Choroid plexus epithelial cell (primary cell): Measurements from ENCODE around the gene MYG1.

Source experiments
- DNase-seq: peaks from one replicate; pipeline ENCODE4 v3.0.0-alpha.2; 2010; ENCODE audit warnings: low read depth
- H3K4me3 ChIP-seq: 2 replicates; pipeline ENCODE4 v1.5.1; 2011; ENCODE audit warnings: low read depth, mild to moderate bottlenecking, control low read depth, low read length, moderate library complexity
- TF ChIP-seq, protein P1 (sequence below): conservative IDR thresholded peaks from 2 replicates; pipeline ENCODE4 v1.5.1; 2011; ENCODE audit warnings: low read depth, mild to moderate bottlenecking, control low read depth, inconsistent platforms, low read length, moderate library complexity

MYG1 gene

DNA sequence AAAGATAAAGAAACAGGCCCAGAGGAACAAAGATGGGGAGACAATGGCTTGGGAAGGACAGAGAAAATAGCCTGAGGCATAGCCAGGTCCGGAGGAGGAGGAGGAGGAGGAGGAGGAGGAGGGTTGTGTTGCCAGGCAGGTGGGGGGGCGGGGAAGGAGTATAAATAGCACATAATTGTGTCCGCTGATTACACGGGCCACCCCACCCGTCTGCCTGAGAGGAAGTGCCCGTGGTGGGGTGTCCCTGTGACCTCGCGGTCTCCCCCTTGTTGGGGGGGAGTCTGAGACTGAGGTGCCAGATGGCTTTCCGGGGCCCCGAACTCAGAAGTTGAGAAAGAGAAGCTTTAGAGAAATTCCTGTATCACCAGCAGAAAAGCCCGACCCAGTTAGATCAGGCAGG, 38.5 kb downstream of the MYG1 start:
- no peak for DNase-seq
- TF ChIP-seq, protein P1, sequence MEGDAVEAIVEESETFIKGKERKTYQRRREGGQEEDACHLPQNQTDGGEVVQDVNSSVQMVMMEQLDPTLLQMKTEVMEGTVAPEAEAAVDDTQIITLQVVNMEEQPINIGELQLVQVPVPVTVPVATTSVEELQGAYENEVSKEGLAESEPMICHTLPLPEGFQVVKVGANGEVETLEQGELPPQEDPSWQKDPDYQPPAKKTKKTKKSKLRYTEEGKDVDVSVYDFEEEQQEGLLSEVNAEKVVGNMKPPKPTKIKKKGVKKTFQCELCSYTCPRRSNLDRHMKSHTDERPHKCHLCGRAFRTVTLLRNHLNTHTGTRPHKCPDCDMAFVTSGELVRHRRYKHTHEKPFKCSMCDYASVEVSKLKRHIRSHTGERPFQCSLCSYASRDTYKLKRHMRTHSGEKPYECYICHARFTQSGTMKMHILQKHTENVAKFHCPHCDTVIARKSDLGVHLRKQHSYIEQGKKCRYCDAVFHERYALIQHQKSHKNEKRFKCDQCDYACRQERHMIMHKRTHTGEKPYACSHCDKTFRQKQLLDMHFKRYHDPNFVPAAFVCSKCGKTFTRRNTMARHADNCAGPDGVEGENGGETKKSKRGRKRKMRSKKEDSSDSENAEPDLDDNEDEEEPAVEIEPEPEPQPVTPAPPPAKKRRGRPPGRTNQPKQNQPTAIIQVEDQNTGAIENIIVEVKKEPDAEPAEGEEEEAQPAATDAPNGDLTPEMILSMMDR: no peak
- H3K4me3 ChIP-seq: no peak overlapping the region

DNA sequence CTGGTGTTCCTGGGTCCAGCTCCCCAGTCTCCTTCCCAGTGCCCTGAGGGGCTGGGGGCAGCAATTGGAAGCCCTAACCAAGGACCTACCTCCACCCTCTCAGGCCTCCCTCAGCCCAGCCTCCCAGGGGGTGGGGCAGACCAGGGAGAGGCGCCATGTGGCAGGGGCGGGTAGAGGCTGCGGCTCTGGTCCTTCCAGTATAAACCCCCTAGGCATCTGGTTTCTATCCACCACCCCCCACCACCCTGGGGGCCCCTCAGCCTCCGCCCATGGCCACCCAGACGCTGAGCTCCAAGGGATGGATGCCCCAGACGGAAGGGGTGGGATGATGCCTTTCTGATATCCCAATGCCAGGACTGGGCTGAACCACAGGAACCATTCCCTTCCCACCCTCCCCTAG, 39.4 kb downstream of the MYG1 start:
- no peak overlapping the region for H3K4me3 ChIP-seq
- no peak for DNase-seq
- TF ChIP-seq, protein P1: no peak

DNA sequence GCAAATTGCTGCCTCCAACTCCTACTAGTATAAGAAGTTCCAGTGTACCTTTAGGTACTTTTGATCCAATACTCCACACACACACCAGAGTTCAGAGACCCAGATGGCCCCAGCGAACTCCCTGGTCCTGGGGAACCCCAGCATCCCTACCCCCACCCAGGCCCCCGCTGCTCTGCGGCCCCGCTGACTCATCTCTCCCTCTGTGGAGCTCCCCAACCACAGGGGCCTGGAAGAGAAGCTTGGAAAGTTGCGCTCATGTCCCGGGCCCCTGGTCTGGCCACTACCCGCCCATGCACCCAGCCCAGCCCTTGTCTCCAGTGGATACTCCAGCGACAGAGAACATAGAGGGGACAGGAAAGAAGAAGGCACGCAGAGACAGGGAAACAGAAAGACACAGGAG, 40.9 kb downstream of the MYG1 start:
- no peak for DNase-seq
- TF ChIP-seq, protein P1: no peak
- H3K4me3 ChIP-seq: no peak overlapping the region

DNA sequence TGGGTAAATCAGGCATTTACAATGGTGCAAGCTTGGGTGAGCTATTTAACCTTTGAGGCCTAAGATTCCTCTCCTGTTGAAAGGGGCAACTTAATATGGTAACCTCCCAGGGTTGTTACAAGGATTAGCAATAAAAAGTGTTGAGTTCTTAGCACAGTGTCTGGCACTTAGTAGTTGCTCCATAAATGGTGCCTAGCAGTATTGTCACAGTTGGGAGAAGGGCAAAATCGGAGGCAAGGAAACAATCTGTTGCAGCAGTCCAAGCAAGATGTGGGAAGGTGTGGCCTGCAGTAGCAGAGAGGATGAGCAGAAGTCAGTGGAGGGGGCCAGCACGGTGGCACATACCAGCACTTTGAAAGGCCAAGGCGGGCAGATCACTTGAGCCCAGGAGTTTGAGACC, 44.0 kb downstream of the MYG1 start:
- H3K4me3 ChIP-seq: no peak overlapping the region

DNA sequence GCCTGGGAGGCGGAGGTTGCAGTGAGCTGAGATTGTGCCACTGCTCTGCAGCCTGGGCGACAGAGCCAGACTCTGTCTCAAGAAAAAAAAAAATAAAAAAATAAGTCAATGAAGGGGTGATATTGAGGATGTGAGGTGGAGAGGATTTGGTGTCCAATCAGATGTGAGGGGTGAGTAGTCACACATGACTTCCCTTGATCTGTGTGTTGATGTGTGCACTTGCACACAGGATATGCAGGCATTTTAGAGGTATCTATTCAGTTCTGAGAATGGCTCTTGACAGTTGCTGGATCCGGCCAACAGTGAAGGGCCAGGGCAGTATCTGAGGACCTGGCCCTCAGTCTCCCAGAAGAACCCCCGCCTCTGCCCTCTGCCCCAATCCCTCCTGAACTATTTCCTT, 44.5 kb downstream of the MYG1 start:
- TF ChIP-seq, protein P1: no peak
- no peak overlapping the region for H3K4me3 ChIP-seq
- DNase-seq: no peak

More for the DNA sequence above, 44.0 kb downstream of the MYG1 start:
- TF ChIP-seq, protein P1: no peak
- DNase-seq: peak; percentile 28

DNA sequence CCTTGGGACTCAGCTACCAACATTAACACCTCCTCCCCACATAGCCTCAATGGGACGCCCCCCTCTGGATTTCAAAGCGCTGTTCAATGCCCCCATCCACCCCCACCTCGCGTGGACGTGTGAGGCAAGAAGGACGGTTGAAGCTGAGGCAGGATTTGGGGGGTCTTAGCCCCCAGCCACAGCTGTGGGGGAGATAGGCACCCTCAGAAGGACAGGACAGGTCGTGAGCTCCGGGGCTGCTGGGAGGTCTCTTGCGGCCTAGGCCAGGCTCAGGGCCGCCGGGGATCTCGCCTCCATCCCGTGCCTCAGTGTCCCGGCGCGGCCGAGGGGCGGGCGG, 45.0 kb downstream of the MYG1 start:
- DNase-seq: no peak
- peak overlapping the region; percentile 64 for H3K4me3 ChIP-seq
- TF ChIP-seq, protein P1: no peak

DNA sequence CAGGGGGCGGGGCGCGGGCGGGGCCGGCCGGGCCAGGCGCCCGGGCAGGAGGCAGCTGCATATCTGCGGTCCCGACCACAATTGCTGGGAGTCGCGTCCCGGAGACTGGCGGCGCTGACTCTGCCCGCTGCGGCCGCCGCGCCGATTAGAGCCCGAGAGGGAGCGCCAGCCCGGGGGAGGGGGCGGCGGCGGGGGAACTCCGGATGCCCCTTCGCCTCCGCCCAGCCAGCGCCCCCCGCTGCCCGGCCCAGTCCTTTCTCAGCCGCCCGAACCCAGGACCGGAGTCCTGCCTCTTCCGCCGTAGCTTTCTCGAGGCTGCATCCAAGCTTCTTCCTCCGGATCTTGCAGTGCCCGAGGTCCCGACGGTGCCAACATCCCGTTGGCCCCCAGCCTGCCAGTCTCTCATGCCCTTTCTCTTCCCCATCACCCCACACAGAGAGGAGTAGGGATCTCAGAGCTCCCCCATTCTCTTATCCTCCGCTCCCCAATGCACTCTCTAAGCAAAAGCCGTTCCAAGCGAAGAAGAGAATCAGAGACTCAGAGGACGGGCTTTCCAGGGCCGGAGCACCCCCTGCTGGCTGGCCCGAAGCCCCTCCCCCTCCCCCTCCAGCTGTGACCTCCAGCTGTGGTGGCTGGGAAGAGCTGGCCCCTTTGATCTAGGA, 45.5 kb downstream of the MYG1 start:
- TF ChIP-seq, protein P1: peak; percentile 78
- peak overlapping the region; percentile 64 for H3K4me3 ChIP-seq
- peak; percentile 81 for DNase-seq
